ENCODE results near the gene TICAM1. TPM values are rescaled to one million over a fixed set of nuclear protein-coding genes. Genes with fewer than 3 reads are reported as not detected.

The TICAM1 gene
- total RNA-seq, 1 donor from 2014 or later = 39.4 TPM

GRCh38 chr19:4873930-4874329, 42.4 kb upstream of the TICAM1 start:
- POLR2A ChIA-PET = interaction anchor here (0.6 kb wide), 2 partner anchors 43 to 867 kb away, joined by 3 to 7 read pairs; no protein-coding TSS in a partner anchor
- Mint-ChIP-seq H3K27ac (no peak overlapping the region), H3K4me3 (no peak overlapping the region), H3K9me3 (no peaks in the 10 kb centered on the region), H3K27me3 (no peaks in the 10 kb centered on the region), H3K36me3 (ENCODE audit: low read depth) (no peaks in the 10 kb centered on the region), H3K4me1 (peaks cover 10% of the 10 kb centered on the region)
- ATAC-seq (ENCODE audit: low read depth) (no peak), DNase-seq (no peak)
- TF ChIP-seq CTCF (IDR thresholded peaks at IDR 0.05) = no peak
- intact Hi-C loops (cut with micrococcal nuclease) = loop anchor here (5.0 kb wide), 1 partner anchor 67 kb away; no protein-coding TSS in a partner anchor
- CTCF ChIA-PET = interaction anchor here (1.0 to 7.7 kb wide), 5 partner anchors 21 to 157 kb away, joined by 3 to 89 read pairs (median 3); no protein-coding TSS in a partner anchor

- no peaks in the 10 kb centered on the region for H3K9me3 Mint-ChIP-seq
- no peaks in the 10 kb centered on the region for H3K36me3 Mint-ChIP-seq (ENCODE audit: low read depth)
- H3K4me3 Mint-ChIP-seq = no peak overlapping the region
- no peak for TF ChIP-seq CTCF (IDR thresholded peaks at IDR 0.05)
- no peak overlapping the region for H3K27ac Mint-ChIP-seq
- DNase-seq (no peak), ATAC-seq (ENCODE audit: low read depth) (no peak)
- H3K4me1 Mint-ChIP-seq = peaks cover 14% of the 10 kb centered on the region
- ChIA-PET POLR2A (interaction anchor here (1.5 kb wide), 1 partner anchor 40 kb away, joined by 5 read pairs; no protein-coding TSS in a partner anchor), CTCF (interaction anchor here (1.1 to 7.7 kb wide), 4 partner anchors 40 to 159 kb away, joined by 3 to 89 read pairs (median 18); no protein-coding TSS in a partner anchor)
- intact Hi-C loops (cut with micrococcal nuclease) = loop anchor here (1.0 to 5.0 kb wide), 3 partner anchors 40 to 160 kb away; no protein-coding TSS in a partner anchor
- no peaks in the 10 kb centered on the region for H3K27me3 Mint-ChIP-seq
These were observed 40.2 kb upstream of the TICAM1 start for GRCh38 chr19:4871711-4872110.

DNA sequence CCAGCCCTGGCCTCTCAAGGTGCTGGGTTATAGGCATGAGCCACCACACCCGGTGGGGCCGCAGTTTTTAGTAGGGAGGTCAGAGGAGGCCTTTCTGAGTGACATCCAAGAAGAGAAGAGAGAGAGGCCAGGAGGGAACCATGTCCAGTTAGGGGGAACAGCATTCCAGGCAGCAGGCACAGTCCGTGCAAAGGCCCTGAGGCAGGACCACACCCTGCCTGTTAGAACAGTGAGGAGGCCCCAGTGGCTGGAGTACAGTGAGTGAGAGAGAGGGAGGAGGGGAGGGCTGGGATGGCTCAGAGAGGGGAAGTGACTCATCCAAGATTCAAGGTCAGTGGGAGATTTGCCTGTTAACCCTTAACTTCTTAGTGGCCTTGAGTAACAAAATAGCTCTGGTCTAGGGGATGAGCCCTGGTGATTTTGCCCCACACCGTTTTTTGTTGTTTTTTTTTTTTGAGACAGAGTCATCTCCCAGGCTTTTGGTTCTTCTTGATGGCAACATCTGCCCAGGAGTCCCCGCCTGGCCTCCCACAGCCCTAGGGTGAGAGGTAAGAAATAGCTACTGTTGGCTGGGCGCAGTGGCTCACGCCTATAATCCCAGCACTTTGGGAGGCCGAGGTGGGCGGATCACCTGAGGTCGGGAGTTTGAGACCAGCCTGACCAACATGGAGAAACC, 38.7 kb upstream of the TICAM1 start:
- TF ChIP-seq CTCF (IDR thresholded peaks at IDR 0.05) = no peak
- no peaks in the 10 kb centered on the region for H3K27me3 Mint-ChIP-seq
- H3K9me3 Mint-ChIP-seq = no peaks in the 10 kb centered on the region
- H3K27ac Mint-ChIP-seq = no peak overlapping the region
- POLR2A ChIA-PET = no interaction called here
- ATAC-seq (ENCODE audit: low read depth) (no peak), DNase-seq (no peak)
- H3K4me1 Mint-ChIP-seq = peaks cover 15% of the 10 kb centered on the region
- no peaks in the 10 kb centered on the region for H3K36me3 Mint-ChIP-seq (ENCODE audit: low read depth)
- intact Hi-C loops (cut with micrococcal nuclease) = loop anchor here (5.0 kb wide), 1 partner anchor 63 kb away; no protein-coding TSS in a partner anchor
- CTCF ChIA-PET = interaction anchor here (1.2 to 7.7 kb wide), 5 partner anchors 41 to 161 kb away, joined by 4 to 89 read pairs (median 19); no protein-coding TSS in a partner anchor
- H3K4me3 Mint-ChIP-seq = no peak overlapping the region

DNA sequence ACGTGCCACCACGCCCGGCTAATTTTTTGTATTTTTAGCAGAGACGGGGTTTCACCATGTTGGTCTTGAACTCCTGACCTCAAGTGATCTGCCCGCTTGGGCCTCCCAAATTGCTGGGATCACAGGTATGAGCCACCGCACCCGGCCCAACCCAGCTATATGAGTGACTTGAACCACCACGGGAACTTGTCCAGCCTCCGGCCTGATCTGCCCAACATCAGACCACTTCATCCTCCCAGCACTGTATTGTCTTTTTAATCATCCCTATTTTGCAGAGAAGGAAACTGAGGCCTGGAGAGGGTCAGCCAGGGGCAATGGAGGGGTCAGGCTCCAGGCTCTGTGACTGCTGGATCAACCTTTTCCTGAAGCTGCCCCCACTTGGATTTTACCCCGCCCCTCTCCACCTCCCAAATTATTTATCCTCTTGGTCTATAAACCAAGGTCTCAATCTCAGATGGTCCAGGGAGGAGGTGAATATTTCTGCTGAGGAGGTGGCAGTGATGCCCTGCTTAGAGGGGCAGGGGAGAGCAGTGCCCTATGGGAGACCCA, 36.8 kb upstream of the TICAM1 start:
- ChIA-PET POLR2A (interaction anchor here (1.1 to 2.7 kb wide), 4 partner anchors 44 to 100 kb away, joined by 5 to 13 read pairs (median 13); partner anchors contain the start of gene KDM4B), CTCF (interaction anchor here (1.3 to 7.7 kb wide), 4 partner anchors 10 to 163 kb away, joined by 4 to 89 read pairs (median 12); no protein-coding TSS in a partner anchor)
- intact Hi-C loops (cut with micrococcal nuclease) = no loop called here
- peak overlapping the region; percentile 69 for H3K27ac Mint-ChIP-seq
- peaks cover 29% of the 10 kb centered on the region for H3K4me1 Mint-ChIP-seq
- TF ChIP-seq CTCF (IDR thresholded peaks at IDR 0.05) = no peak
- no peaks in the 10 kb centered on the region for H3K36me3 Mint-ChIP-seq (ENCODE audit: low read depth)
- DNase-seq (no peak), ATAC-seq (ENCODE audit: low read depth) (no peak)
- H3K9me3 Mint-ChIP-seq = no peaks in the 10 kb centered on the region
- H3K27me3 Mint-ChIP-seq = no peaks in the 10 kb centered on the region
- peak overlapping the region; percentile 85 for H3K4me3 Mint-ChIP-seq
